Measurements from ENCODE around the gene ATN1. TPM values are rescaled to one million over a fixed set of nuclear protein-coding genes. Genes with fewer than 3 reads are reported as not detected.
A peak's percentile ranks its signal among the peaks of the same experiment; 100 is the strongest.

ATN1 gene
- total and polyA plus RNA-seq, 9 of the 15 experiments (the other 6 are each of a cell fraction or from before 2014, with no cell fraction given), result 0.15 to 49.8 (median 2.7) TPM

DNA sequence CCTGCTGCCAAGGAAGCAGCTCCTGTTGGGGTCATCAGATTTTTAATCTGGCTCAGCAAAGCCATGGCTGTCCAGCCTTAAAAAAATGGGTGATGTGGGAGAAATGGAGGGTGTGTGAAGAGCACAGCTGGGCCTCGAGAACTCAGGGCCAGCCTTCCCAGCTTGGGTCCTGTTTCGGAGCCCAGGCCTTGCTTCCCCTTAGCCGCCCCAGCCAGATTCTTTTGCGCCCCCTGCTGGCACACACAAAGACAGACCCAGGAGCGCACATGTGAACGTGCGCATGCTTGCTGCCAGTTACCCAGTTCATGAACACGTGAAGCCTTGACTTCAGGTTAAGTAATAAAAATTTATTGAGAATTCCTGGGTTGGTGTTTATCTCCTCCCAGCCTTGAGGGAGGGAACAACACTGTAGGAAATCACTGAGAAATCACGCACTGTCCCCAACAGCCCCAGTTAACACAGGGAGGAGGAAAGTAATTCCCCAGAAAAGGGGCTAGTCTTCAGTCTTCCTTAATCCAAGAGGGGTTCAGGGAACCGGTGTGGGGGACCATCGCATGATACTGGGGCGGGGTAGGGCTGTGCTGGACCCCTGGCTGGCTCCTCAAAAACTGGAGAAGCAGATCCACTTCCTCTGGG is 37.4 kb downstream of the ATN1 start (continued):
- TF ChIP-seq, protein P1, sequence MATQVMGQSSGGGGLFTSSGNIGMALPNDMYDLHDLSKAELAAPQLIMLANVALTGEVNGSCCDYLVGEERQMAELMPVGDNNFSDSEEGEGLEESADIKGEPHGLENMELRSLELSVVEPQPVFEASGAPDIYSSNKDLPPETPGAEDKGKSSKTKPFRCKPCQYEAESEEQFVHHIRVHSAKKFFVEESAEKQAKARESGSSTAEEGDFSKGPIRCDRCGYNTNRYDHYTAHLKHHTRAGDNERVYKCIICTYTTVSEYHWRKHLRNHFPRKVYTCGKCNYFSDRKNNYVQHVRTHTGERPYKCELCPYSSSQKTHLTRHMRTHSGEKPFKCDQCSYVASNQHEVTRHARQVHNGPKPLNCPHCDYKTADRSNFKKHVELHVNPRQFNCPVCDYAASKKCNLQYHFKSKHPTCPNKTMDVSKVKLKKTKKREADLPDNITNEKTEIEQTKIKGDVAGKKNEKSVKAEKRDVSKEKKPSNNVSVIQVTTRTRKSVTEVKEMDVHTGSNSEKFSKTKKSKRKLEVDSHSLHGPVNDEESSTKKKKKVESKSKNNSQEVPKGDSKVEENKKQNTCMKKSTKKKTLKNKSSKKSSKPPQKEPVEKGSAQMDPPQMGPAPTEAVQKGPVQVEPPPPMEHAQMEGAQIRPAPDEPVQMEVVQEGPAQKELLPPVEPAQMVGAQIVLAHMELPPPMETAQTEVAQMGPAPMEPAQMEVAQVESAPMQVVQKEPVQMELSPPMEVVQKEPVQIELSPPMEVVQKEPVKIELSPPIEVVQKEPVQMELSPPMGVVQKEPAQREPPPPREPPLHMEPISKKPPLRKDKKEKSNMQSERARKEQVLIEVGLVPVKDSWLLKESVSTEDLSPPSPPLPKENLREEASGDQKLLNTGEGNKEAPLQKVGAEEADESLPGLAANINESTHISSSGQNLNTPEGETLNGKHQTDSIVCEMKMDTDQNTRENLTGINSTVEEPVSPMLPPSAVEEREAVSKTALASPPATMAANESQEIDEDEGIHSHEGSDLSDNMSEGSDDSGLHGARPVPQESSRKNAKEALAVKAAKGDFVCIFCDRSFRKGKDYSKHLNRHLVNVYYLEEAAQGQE (IDR thresholded peaks at IDR 0.05; ENCODE audit: borderline replicate concordance), result peak; percentile 62; the same call in 1 of the 2 replicates
- TF ChIP-seq, protein P1 (CRISPR knock-in tag; IDR thresholded peaks at IDR 0.05; ENCODE audit: low read depth), result no peak
- TF ChIP-seq POLR2B (IDR thresholded peaks at IDR 0.05; ENCODE audit: low read depth, partially characterized antibody) (peak; percentile 25), KLF6 (CRISPR knock-in tag; IDR thresholded peaks at IDR 0.05; ENCODE audit: borderline replicate concordance) (0 out of 2 replicates have a peak, but pooled peaks have one; percentile 46), SMAD3 (CRISPR knock-in tag; conservative IDR thresholded peaks at IDR 0.05) (peak; percentile 52; the same call in 1 of the 2 replicates), ZFX (CRISPR knock-in tag; IDR thresholded peaks at IDR 0.05) (peak; percentile 85)
- TF ChIP-seq, protein P2, sequence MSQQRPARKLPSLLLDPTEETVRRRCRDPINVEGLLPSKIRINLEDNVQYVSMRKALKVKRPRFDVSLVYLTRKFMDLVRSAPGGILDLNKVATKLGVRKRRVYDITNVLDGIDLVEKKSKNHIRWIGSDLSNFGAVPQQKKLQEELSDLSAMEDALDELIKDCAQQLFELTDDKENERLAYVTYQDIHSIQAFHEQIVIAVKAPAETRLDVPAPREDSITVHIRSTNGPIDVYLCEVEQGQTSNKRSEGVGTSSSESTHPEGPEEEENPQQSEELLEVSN (IDR thresholded peaks at IDR 0.05; ENCODE audit: borderline replicate concordance in 1 of 2, extremely low read depth in 1 of 2, insufficient read depth in 1 of 2, insufficient read length in 1 of 2, low read depth in 1 of 2, low read length in 1 of 2, poor library complexity in 1 of 2, severe bottlenecking in 1 of 2), result peak; percentile 64 to 68
- TF ChIP-seq, protein P3, sequence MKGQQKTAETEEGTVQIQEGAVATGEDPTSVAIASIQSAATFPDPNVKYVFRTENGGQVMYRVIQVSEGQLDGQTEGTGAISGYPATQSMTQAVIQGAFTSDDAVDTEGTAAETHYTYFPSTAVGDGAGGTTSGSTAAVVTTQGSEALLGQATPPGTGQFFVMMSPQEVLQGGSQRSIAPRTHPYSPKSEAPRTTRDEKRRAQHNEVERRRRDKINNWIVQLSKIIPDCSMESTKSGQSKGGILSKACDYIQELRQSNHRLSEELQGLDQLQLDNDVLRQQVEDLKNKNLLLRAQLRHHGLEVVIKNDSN (CRISPR knock-in tag; IDR thresholded peaks at IDR 0.05), result peak; percentile 70
- TF ChIP-seq, protein P4, sequence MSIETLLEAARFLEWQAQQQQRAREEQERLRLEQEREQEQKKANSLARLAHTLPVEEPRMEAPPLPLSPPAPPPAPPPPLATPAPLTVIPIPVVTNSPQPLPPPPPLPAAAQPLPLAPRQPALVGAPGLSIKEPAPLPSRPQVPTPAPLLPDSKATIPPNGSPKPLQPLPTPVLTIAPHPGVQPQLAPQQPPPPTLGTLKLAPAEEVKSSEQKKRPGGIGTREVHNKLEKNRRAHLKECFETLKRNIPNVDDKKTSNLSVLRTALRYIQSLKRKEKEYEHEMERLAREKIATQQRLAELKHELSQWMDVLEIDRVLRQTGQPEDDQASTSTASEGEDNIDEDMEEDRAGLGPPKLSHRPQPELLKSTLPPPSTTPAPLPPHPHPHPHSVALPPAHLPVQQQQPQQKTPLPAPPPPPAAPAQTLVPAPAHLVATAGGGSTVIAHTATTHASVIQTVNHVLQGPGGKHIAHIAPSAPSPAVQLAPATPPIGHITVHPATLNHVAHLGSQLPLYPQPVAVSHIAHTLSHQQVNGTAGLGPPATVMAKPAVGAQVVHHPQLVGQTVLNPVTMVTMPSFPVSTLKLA (conservative IDR thresholded peaks at IDR 0.05), result peak; percentile 84 to 86

Data from K562 (cell line).